Measurements from ENCODE around the gene PLPP2.

The PLPP2 gene

DNA sequence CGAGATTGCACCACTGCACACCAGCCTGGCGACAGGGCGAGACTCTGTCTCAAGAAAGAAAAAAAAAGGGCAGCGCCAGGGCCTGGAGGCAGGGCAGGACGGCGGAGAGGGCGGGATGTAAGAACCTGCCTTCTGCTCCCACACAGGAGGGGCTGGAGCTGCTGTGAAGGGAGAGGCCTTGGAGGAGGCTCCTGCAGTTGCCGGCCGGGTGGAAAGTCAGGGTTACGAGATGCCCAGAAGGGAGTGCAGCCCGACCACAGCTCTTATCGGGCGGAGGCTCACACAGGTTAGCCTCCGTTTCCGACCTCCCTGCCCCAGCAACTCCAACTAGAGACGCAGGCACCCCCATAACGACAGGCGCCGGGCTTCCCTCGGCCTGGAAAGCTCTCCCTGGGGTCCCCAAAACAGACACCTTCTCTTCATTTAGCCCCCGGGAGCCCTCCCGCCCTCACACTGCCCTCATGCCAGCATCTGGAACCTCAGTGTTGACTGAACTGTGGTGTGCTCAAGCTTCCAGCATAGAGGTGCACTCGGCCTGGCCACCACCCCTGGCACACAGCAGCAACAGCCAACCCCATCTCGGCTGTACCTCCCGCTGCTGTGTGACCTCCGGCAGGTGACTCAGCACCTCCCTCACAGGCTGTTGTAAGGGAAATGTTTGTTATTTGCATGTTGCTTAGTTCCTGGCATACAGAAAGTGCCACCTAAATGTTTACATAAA, 1.4 kb downstream of the PLPP2 start:
- H3K4me1 ChIP-seq (ENCODE audit: control insufficient read depth in 1 of 2, insufficient read depth in 1 of 2, low read depth in 1 of 2, low read length in 1 of 2) = no peaks in the 10 kb centered on the region
- H3K36me3 ChIP-seq = no peaks in the 10 kb centered on the region
- H3K27me3 ChIP-seq = peaks cover 76% of the 10 kb centered on the region
- H3K4me3 ChIP-seq (ENCODE audit: low read depth in 1 of 2, low read length in 1 of 2) = no peak overlapping the region
- TF ChIP-seq, protein P1, sequence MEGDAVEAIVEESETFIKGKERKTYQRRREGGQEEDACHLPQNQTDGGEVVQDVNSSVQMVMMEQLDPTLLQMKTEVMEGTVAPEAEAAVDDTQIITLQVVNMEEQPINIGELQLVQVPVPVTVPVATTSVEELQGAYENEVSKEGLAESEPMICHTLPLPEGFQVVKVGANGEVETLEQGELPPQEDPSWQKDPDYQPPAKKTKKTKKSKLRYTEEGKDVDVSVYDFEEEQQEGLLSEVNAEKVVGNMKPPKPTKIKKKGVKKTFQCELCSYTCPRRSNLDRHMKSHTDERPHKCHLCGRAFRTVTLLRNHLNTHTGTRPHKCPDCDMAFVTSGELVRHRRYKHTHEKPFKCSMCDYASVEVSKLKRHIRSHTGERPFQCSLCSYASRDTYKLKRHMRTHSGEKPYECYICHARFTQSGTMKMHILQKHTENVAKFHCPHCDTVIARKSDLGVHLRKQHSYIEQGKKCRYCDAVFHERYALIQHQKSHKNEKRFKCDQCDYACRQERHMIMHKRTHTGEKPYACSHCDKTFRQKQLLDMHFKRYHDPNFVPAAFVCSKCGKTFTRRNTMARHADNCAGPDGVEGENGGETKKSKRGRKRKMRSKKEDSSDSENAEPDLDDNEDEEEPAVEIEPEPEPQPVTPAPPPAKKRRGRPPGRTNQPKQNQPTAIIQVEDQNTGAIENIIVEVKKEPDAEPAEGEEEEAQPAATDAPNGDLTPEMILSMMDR (IDR thresholded peaks at IDR 0.05) = no peak
- H3K27ac ChIP-seq = no peak overlapping the region
- H3K9me3 ChIP-seq = no peaks in the 10 kb centered on the region

DNA sequence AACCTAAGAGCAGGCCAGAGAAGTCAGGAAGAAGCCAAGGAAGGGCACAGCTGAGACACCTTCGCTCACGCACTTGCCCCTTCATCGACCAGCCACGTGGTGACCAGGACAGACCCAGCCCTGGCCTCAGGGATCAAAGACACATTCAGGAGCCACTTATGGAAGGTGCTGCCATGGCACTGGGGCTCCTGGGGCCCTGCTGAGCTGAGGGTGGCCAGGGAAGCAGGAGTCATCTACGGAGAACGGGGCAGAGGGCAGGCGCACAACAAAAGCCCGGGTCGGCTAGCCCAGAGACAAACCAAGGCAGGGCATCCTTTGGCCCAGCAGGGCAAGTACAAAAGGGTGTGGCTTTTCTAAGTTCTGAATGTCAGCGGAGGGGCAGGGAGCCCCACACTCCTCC, 2.3 kb downstream of the PLPP2 start:
- Histone ChIP-seq H3K27me3 (peaks cover 68% of the 10 kb centered on the region), H3K36me3 (no peaks in the 10 kb centered on the region), H3K4me3 (ENCODE audit: low read depth in 1 of 2, low read length in 1 of 2) (no peak overlapping the region), H3K27ac (no peak overlapping the region), H3K9me3 (no peaks in the 10 kb centered on the region), H3K4me1 (ENCODE audit: control insufficient read depth in 1 of 2, insufficient read depth in 1 of 2, low read depth in 1 of 2, low read length in 1 of 2) (no peaks in the 10 kb centered on the region)
- TF ChIP-seq, protein P1 (IDR thresholded peaks at IDR 0.05) = no peak

DNA sequence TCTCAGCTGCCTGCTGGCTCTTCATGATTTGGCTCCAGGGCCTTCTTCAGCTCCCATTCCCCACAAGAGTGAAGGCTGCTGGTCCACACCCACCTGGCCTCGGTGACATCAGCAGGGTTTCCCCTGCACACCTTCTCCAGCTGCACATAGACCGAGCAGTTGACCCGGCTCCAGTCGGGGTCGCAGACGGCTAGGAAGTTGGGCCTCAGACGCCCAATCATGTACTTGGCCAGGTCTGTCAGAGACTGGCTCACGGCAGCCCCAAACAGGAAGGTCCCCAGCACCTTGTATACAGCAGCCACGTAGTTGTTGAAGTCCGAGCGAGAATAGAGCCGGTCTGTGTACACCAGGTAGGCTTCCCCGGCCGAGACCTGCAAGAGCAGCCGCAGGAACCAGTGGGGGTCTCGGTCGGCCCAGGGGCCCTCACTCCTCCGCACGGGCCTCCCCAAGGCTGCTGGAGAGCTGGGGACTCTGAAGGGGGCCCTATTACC, 3.8 kb downstream of the PLPP2 start:
- TF ChIP-seq, protein P1 (IDR thresholded peaks at IDR 0.05) = no peak
- no peaks in the 10 kb centered on the region for H3K36me3 ChIP-seq
- H3K27ac ChIP-seq = no peak overlapping the region
- no peak overlapping the region for H3K4me3 ChIP-seq (ENCODE audit: low read depth in 1 of 2, low read length in 1 of 2)
- H3K4me1 ChIP-seq (ENCODE audit: control insufficient read depth in 1 of 2, insufficient read depth in 1 of 2, low read depth in 1 of 2, low read length in 1 of 2) = no peaks in the 10 kb centered on the region
- peaks cover 61% of the 10 kb centered on the region for H3K27me3 ChIP-seq
- H3K9me3 ChIP-seq = no peaks in the 10 kb centered on the region

DNA sequence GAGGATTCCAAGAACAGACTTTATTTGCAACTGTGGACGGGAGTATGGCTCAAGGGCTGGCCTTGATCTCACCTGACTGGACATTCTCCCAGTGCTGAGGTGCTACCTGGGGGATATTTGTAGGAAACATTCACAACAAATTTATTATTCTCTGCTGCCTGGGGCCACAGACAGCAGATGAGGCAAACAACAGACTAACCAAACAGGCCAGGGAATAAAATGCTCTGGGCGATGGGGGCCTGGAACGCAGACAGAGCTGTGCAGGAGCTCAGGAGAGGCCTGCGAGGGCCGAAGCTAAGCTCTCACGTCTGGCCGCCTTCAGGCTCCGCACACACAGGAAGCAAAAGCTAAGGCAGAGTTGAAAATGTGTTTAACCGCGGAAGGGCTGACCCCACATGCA, 7.8 kb downstream of the PLPP2 start:
- H3K4me1 ChIP-seq (ENCODE audit: control insufficient read depth in 1 of 2, insufficient read depth in 1 of 2, low read depth in 1 of 2, low read length in 1 of 2) = no peaks in the 10 kb centered on the region
- TF ChIP-seq, protein P1 (IDR thresholded peaks at IDR 0.05) = no peak

DNA sequence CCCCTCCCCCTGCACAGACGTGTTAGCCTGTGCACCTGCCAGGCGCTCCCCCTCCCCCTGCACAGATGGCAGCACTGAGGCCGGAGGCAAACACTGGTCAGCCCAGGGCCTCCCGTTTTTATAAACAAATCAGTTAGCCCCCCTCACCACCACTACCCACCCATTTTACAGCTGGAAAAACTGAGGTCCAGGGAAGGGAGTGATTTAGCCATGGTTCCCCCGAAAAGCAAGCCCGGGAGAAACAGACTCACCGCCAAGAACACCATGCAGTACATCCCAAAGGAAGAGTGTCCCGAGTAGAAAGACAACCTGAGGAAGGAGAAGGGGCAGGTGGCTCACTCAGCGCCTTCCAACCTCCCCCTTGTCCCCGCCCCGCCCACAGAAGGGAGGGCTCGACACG, 8.7 kb downstream of the PLPP2 start:
- Histone ChIP-seq H3K27me3 (peaks cover 25% of the 10 kb centered on the region), H3K4me1 (ENCODE audit: control insufficient read depth in 1 of 2, insufficient read depth in 1 of 2, low read depth in 1 of 2, low read length in 1 of 2) (no peaks in the 10 kb centered on the region), H3K36me3 (no peaks in the 10 kb centered on the region), H3K27ac (no peak overlapping the region), H3K4me3 (ENCODE audit: low read depth in 1 of 2, low read length in 1 of 2) (no peak overlapping the region), H3K9me3 (no peaks in the 10 kb centered on the region)
- TF ChIP-seq, protein P1 (IDR thresholded peaks at IDR 0.05) = no peak

More for the DNA sequence above, 7.8 kb downstream of the PLPP2 start:
- Histone ChIP-seq H3K27ac (no peak overlapping the region), H3K36me3 (no peaks in the 10 kb centered on the region), H3K4me3 (ENCODE audit: low read depth in 1 of 2, low read length in 1 of 2) (no peak overlapping the region), H3K27me3 (peaks cover 25% of the 10 kb centered on the region), H3K9me3 (no peaks in the 10 kb centered on the region)

Measured in neutrophil (primary cell).